GM19351 (cell line): Measurements from ENCODE around the gene PPFIBP2.

Source experiments
- ATAC-seq: cut with Tn5 transposase; IDR thresholded peaks from one replicate; pipeline ENCODE4 v1.9.1; 2021; ENCODE audit warnings: mild to moderate bottlenecking, moderate library complexity; ENCODE audit not compliant: unreplicated experiment

PPFIBP2 gene

GRCh38 chr11:7595016-7595866, 81.4 kb downstream of the PPFIBP2 start:
- ATAC-seq, result no peak

- no peak for ATAC-seq
Measured at GRCh38 chr11:7595951-7596350, 82.2 kb downstream of the PPFIBP2 start.

- no peak for ATAC-seq
Measured at GRCh38 chr11:7596975-7597391, 83.2 kb downstream of the PPFIBP2 start.

- ATAC-seq, result no peak
Measured at GRCh38 chr11:7597620-7598019, 83.8 kb downstream of the PPFIBP2 start.

GRCh38 chr11:7599209-7599608, 85.4 kb downstream of the PPFIBP2 start:
- ATAC-seq, result no peak

GRCh38 chr11:7600205-7600775, 86.5 kb downstream of the PPFIBP2 start:
- ATAC-seq, result no peak

GRCh38 chr11:7603031-7603781, 89.4 kb downstream of the PPFIBP2 start:
- ATAC-seq, result no peak

- no peak for ATAC-seq
Measured at GRCh38 chr11:7604331-7604955, 90.6 kb downstream of the PPFIBP2 start.

GRCh38 chr11:7605186-7605943, 91.6 kb downstream of the PPFIBP2 start:
- no peak for ATAC-seq

- ATAC-seq, result no peak
Measured at GRCh38 chr11:7606496-7606895, 92.7 kb downstream of the PPFIBP2 start.

- no peak for ATAC-seq
Measured at GRCh38 chr11:7609015-7609414, 95.2 kb downstream of the PPFIBP2 start.

GRCh38 chr11:7609521-7609920, 95.7 kb downstream of the PPFIBP2 start:
- ATAC-seq, result no peak

- ATAC-seq, result no peak
Measured at GRCh38 chr11:7610393-7610792, 96.6 kb downstream of the PPFIBP2 start.

GRCh38 chr11:7611411-7611810, 97.6 kb downstream of the PPFIBP2 start:
- no peak for ATAC-seq

- ATAC-seq, result no peak
Measured at GRCh38 chr11:7612056-7612660, 98.4 kb downstream of the PPFIBP2 start.

- no peak for ATAC-seq
Measured at GRCh38 chr11:7612661-7613393, 99.0 kb downstream of the PPFIBP2 start.

- ATAC-seq, result no peak
Measured at GRCh38 chr11:7613394-7613720, 99.6 kb downstream of the PPFIBP2 start.

- no peak for ATAC-seq
Measured at GRCh38 chr11:7614656-7615055, 100.9 kb downstream of the PPFIBP2 start.

- no peak for ATAC-seq
Measured at GRCh38 chr11:7617032-7617431, 103.2 kb downstream of the PPFIBP2 start.

GRCh38 chr11:7619322-7619721, 105.5 kb downstream of the PPFIBP2 start:
- ATAC-seq, result no peak
